Measurements from ENCODE around the gene CCL19.

DNA sequence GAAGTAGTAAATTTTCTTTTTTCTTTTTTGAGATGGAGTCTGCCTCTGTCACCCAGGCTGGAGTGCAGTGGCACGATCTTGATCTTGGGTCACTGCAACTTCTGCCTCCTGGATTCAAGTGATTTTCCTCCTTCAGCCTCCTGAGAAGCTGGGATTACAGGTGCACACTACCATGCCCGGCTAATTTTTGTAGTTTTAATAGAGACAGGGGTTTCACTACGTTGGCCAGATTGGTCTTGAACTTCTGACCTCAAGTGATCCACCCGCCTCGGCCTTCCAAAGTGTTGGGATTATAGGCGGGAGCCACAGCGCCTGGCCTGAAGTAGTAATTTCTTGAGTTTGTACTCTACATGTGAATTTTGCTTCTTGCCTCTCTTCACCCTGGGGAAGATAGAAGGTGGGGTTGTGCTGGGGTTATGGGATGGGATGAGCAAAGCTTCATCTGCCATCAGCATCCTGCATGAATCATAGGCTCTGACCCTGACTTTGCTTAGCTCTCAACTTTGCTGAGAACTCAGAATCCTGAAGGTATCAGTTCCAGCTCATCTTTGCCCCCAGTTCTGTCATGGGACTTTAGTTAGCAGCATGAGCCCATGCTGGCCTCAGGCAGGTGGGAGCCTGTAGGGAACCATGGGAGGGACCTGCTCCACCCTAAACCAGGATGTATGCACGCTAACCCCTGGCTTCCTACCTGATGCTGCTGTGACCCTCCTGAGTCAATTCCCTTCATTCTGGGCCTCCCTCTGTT, 28.1 kb upstream of the CCL19 start:
- TF ChIP-seq CTCF (conservative IDR thresholded peaks at IDR 0.05; ENCODE audit: low read depth, low read length) (no peak), EZH2 (IDR thresholded peaks at IDR 0.05; ENCODE audit: borderline replicate concordance, low read depth, low read length, poor library complexity, severe bottlenecking) (no peak)

Data from A673 (cell line).